ENCODE data around the gene PDE6D. TPM values are rescaled to one million over a fixed set of nuclear protein-coding genes. Genes with fewer than 3 reads are reported as not detected.
A peak's percentile ranks its signal among the peaks of the same experiment; 100 is the strongest.

The PDE6D gene
- total and polyA plus RNA-seq, 4 donors = 40.4 to 88.1 (median 67.4) TPM

GRCh38 chr2:231800493-231801091 lies 19.5 kb upstream of the PDE6D start:
- no peaks in the 10 kb centered on the region for H3K27me3 ChIP-seq (ENCODE audit: control insufficient read depth, insufficient read depth, low read length)
- WGBS (ENCODE audit: insufficient coverage) = no CpG with 5 or more reads among the region's 6 CpGs
- H3K27ac ChIP-seq (ENCODE audit: low read depth, low read length) = no peak overlapping the region
- no peaks in the 10 kb centered on the region for H3K9me3 ChIP-seq (ENCODE audit: control insufficient read depth, insufficient read depth, low read length)
- peaks cover 47% of the 10 kb centered on the region for H3K36me3 ChIP-seq (ENCODE audit: control insufficient read depth, insufficient read depth, low read length)
- no peak overlapping the region for H3K4me3 ChIP-seq (ENCODE audit: low read depth, low read length)
- H3K4me1 ChIP-seq (ENCODE audit: control insufficient read depth, insufficient read depth, low read length) = no peaks in the 10 kb centered on the region
- DNase-seq (ENCODE audit: low read depth in 4 of 6, low spot score in 6 of 6) = peak in 3 of 6 donors; percentile 10 to 78 (median 21)

- Histone ChIP-seq H3K36me3 (ENCODE audit: control insufficient read depth, insufficient read depth, low read length) (peaks cover 42% of the 10 kb centered on the region), H3K27ac (ENCODE audit: low read depth, low read length) (no peak overlapping the region), H3K4me3 (ENCODE audit: low read depth, low read length) (no peak overlapping the region), H3K27me3 (ENCODE audit: control insufficient read depth, insufficient read depth, low read length) (no peaks in the 10 kb centered on the region), H3K9me3 (ENCODE audit: control insufficient read depth, insufficient read depth, low read length) (no peaks in the 10 kb centered on the region), H3K4me1 (ENCODE audit: control insufficient read depth, insufficient read depth, low read length) (no peaks in the 10 kb centered on the region)
- 83% methylated on average over 6 of the region's 9 CpGs for WGBS (ENCODE audit: insufficient coverage)
- DNase-seq (ENCODE audit: low read depth in 4 of 6, low spot score in 6 of 6) = peak in 2 of 6 donors; percentile 34 to 53
Measured at GRCh38 chr2:231795525-231796327, 14.6 kb upstream of the PDE6D start.

DNA sequence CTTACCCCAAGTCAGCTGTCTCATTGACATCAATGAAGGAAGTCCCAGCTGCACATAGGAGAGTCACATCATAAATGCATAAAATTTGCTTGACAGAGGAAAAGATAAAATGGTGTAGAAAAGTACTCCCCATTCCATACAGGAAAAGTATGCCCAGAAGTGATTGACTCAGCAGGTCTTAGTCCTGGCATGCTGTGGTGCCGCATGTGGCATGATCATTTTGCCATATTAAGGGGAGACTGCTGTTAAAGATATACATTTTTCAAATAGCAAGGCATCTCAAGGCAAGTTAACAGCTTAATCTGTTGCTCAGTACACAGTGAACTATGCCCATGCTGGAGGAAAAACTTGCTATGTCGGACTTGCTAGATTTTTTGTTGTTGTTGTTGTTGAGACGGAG lies 13.3 kb upstream of the PDE6D start:
- peaks cover 45% of the 10 kb centered on the region for H3K36me3 ChIP-seq (ENCODE audit: control insufficient read depth, insufficient read depth, low read length)
- H3K27ac ChIP-seq (ENCODE audit: low read depth, low read length) = no peak overlapping the region
- no peak overlapping the region for H3K4me3 ChIP-seq (ENCODE audit: low read depth, low read length)
- 87% methylated on average over 3 of the region's 3 CpGs for WGBS (ENCODE audit: insufficient coverage)
- DNase-seq (ENCODE audit: low read depth in 4 of 6, low spot score in 6 of 6) = no peak
- no peaks in the 10 kb centered on the region for H3K4me1 ChIP-seq (ENCODE audit: control insufficient read depth, insufficient read depth, low read length)
- no peaks in the 10 kb centered on the region for H3K9me3 ChIP-seq (ENCODE audit: control insufficient read depth, insufficient read depth, low read length)
- H3K27me3 ChIP-seq (ENCODE audit: control insufficient read depth, insufficient read depth, low read length) = no peaks in the 10 kb centered on the region

DNA sequence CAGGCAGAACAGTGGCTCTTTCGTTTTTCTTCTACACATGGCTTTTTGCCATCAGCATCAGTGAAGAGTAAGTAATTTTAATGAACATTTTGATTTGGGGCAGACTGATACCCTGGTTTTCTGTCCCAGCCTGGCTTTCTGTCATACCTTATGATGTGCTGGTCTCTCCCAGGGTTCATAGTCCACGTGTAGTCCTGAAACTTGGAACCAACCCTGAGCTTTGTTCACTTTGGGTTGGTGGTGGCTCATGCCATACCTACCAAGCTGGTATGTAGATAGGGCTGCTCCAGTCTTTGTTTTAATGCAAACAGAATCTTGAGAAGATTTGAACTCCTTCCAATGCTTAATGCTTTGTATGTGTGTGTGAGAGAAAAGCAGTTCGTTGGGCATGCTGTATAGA lies 10.0 kb upstream of the PDE6D start:
- Histone ChIP-seq H3K36me3 (ENCODE audit: control insufficient read depth, insufficient read depth, low read length) (peaks cover 18% of the 10 kb centered on the region), H3K27me3 (ENCODE audit: control insufficient read depth, insufficient read depth, low read length) (no peaks in the 10 kb centered on the region), H3K27ac (ENCODE audit: low read depth, low read length) (no peak overlapping the region), H3K4me3 (ENCODE audit: low read depth, low read length) (no peak overlapping the region), H3K4me1 (ENCODE audit: control insufficient read depth, insufficient read depth, low read length) (peaks cover 6% of the 10 kb centered on the region), H3K9me3 (ENCODE audit: control insufficient read depth, insufficient read depth, low read length) (no peaks in the 10 kb centered on the region)
- WGBS (ENCODE audit: insufficient coverage) = 69% methylated on average over 2 of the region's 3 CpGs
- no peak for DNase-seq (ENCODE audit: low read depth in 4 of 6, low spot score in 6 of 6)

DNA sequence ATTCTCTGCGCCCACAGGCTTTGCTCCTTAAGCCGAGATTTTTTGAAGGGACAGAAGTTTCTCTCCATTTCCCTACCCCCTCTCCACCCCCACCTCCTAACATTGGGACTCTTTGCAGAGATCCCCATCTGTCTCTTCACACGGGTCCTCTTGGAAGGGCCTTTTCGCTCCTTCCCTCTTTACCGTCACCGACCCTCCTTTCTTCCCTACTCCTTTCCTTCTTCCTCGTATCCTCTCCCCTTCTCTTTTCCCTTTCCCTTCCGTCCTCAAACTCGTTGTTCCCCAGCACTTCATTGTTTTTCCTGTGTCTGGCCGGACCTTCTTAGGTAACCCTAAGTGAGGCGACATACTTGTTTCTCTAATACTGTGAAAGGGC lies 5.8 kb upstream of the PDE6D start:
- peak overlapping the region; percentile 76 for H3K4me3 ChIP-seq (ENCODE audit: low read depth, low read length)
- H3K27ac ChIP-seq (ENCODE audit: low read depth, low read length) = no peak overlapping the region

DNA sequence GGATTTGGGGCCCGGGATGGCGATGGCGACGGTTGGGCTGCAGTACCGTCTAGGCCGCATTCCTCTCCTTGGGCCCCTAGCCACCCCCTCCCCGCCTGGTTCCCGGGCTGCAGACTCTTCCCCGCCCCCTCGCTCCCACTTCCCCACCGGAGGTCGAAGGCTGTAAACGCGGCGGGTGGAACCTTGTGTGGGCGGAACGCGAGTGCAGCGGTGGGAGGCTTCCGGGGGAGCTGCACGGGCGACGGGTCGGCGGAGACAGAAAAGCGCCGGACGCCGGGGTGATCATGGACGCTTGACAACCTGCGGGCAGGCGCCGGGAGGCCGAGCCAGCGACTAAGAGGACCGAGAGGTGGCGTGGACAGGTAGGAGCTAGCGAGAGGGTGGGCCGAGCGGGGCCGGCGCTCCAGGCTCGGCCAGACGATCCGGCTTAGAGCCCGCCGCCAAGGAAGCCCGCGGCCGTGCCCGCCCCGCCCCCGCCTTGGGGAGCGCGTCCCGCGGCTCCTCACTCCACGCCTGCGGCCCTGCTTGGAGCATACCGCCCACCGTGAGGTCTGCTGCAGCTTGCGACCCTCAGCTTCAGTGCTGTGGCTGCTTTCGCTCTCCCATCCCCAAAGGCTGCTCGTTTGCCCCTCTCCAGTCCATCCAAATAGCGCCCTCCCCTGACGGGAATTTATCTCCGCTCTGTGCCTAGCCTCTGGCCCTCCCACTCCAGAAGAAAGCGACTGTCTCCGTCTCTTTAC lies 5.3 kb upstream of the PDE6D start, which contains the start of gene COPS7B:
TSS of gene COPS7B (plus strand) at position 269 of the 740 bp plus-strand sequence. CDS start 2,126 bp downstream, outside the sequence.
- peak within 1 kb of the TSS; percentile 57 for H3K27ac ChIP-seq (ENCODE audit: low read depth, low read length)
- no peaks in the 10 kb centered on the region for H3K9me3 ChIP-seq (ENCODE audit: control insufficient read depth, insufficient read depth, low read length)
- DNase-seq (ENCODE audit: low read depth in 4 of 6, low spot score in 6 of 6) = peak in 5 of 6 donors; percentile 63 to 95 (median 74)
- peaks cover 11% of the 10 kb centered on the region for H3K4me1 ChIP-seq (ENCODE audit: control insufficient read depth, insufficient read depth, low read length)
- H3K27me3 ChIP-seq (ENCODE audit: control insufficient read depth, insufficient read depth, low read length) = no peaks in the 10 kb centered on the region
- peaks cover 4% of the 10 kb centered on the region for H3K36me3 ChIP-seq (ENCODE audit: control insufficient read depth, insufficient read depth, low read length)
- 0% methylated on average over 69 of the region's 69 CpGs for WGBS (ENCODE audit: insufficient coverage)
- peak within 1 kb of the TSS; percentile 76 for H3K4me3 ChIP-seq (ENCODE audit: low read depth, low read length)

More for the DNA sequence above, 5.8 kb upstream of the PDE6D start:
- 13% methylated on average over 11 of the region's 11 CpGs for WGBS (ENCODE audit: insufficient coverage)
- no peak for DNase-seq (ENCODE audit: low read depth in 4 of 6, low spot score in 6 of 6)
- Histone ChIP-seq H3K36me3 (ENCODE audit: control insufficient read depth, insufficient read depth, low read length) (peaks cover 4% of the 10 kb centered on the region), H3K9me3 (ENCODE audit: control insufficient read depth, insufficient read depth, low read length) (no peaks in the 10 kb centered on the region), H3K27me3 (ENCODE audit: control insufficient read depth, insufficient read depth, low read length) (no peaks in the 10 kb centered on the region), H3K4me1 (ENCODE audit: control insufficient read depth, insufficient read depth, low read length) (peaks cover 11% of the 10 kb centered on the region)

DNA sequence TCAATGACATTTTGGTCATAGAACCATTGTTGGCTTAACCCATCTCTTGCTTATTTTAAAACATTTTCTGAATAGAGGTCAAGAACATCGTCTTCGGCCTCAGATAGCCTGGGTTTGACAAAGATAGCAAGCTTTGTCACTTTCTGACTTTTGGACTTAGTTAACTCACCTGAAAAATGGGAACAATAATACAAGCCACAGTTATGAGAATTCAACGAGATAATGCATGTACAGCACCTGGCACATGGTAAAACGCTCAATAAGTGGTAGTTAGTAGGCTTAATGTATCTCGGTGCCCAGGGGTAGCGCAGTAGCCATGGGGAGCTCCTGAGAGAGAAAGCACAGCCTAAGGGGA lies 4.7 kb upstream of the PDE6D start:
- no peaks in the 10 kb centered on the region for H3K9me3 ChIP-seq (ENCODE audit: control insufficient read depth, insufficient read depth, low read length)
- H3K36me3 ChIP-seq (ENCODE audit: control insufficient read depth, insufficient read depth, low read length) = peaks cover 4% of the 10 kb centered on the region
- H3K27me3 ChIP-seq (ENCODE audit: control insufficient read depth, insufficient read depth, low read length) = no peaks in the 10 kb centered on the region
- peak overlapping the region; percentile 57 for H3K27ac ChIP-seq (ENCODE audit: low read depth, low read length)
- H3K4me3 ChIP-seq (ENCODE audit: low read depth, low read length) = peak overlapping the region; percentile 76
- 39% methylated on average over 6 of the region's 6 CpGs for WGBS (ENCODE audit: insufficient coverage)
- peak in 1 of 6 donors; percentile 2 for DNase-seq (ENCODE audit: low read depth in 4 of 6, low spot score in 6 of 6)
- peaks cover 11% of the 10 kb centered on the region for H3K4me1 ChIP-seq (ENCODE audit: control insufficient read depth, insufficient read depth, low read length)

- no peak overlapping the region for H3K27ac ChIP-seq (ENCODE audit: low read depth, low read length)
- H3K4me3 ChIP-seq (ENCODE audit: low read depth, low read length) = no peak overlapping the region
- H3K4me1 ChIP-seq (ENCODE audit: control insufficient read depth, insufficient read depth, low read length) = peaks cover 12% of the 10 kb centered on the region
- H3K36me3 ChIP-seq (ENCODE audit: control insufficient read depth, insufficient read depth, low read length) = peaks cover 4% of the 10 kb centered on the region
- no peaks in the 10 kb centered on the region for H3K27me3 ChIP-seq (ENCODE audit: control insufficient read depth, insufficient read depth, low read length)
- no peak for DNase-seq (ENCODE audit: low read depth in 4 of 6, low spot score in 6 of 6)
- 100% methylated on average over 2 of the region's 2 CpGs for WGBS (ENCODE audit: insufficient coverage)
- no peaks in the 10 kb centered on the region for H3K9me3 ChIP-seq (ENCODE audit: control insufficient read depth, insufficient read depth, low read length)
Measured at GRCh38 chr2:231785413-231785812, 4.3 kb upstream of the PDE6D start.

DNA sequence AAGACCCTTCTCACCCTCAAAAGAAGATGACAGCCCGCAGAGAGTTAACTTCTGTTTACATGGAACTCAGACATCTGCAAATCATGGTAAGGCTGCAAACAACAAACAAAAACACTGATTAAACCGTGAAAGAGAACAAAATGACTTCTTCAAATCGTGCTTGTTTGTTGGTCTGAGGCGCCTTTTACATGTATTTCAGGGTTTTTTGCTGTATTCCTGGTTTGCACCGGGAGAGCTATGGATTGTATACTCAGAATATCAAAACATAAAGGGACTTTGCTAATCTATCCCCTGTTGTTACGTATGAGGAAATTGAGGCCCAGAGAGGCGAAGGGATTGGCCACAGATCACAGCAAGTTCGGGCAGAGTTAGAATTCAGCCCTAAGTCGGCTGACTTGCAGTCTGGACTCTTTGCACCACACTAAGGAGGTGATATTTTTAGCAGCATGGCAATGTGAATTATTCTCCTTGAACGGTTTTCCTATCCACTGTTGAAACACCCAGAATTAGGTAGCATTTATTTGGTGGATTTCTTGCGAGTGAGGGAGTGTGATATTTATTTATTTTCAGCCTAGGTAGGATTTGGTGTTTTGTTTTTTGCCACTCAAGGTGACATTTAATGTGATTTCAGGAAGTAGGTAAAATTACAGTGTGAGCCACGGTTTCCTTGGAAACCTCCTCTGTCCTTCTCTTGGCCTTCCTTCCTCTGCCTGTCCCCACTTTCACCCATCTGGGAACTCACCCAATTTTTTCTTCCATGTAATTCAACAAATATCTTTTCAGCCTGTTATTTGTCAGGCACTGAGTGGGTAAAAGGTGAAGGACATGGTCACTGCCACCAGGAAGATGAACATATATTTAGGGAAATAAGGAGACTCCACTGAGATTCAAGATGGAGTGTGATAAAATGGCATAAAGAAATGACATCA lies 980 bp upstream of the PDE6D start:
- no peaks in the 10 kb centered on the region for H3K36me3 ChIP-seq (ENCODE audit: control insufficient read depth, insufficient read depth, low read length)
- WGBS (ENCODE audit: insufficient coverage) = 12% methylated on average over 6 of the region's 12 CpGs
- H3K27me3 ChIP-seq (ENCODE audit: control insufficient read depth, insufficient read depth, low read length) = no peaks in the 10 kb centered on the region
- DNase-seq (ENCODE audit: low read depth in 4 of 6, low spot score in 6 of 6) = peak in 2 of 6 donors; percentile 3 to 25
- H3K9me3 ChIP-seq (ENCODE audit: control insufficient read depth, insufficient read depth, low read length) = no peaks in the 10 kb centered on the region
- peak overlapping the region; percentile 86 for H3K4me3 ChIP-seq (ENCODE audit: low read depth, low read length)
- H3K4me1 ChIP-seq (ENCODE audit: control insufficient read depth, insufficient read depth, low read length) = peaks cover 17% of the 10 kb centered on the region
- peak overlapping the region; percentile 94 for H3K27ac ChIP-seq (ENCODE audit: low read depth, low read length)
